Measurements from ENCODE around the gene BMP7.
"Not testable (repeated sequence)": the region's sequence is repeated elsewhere in the genome, so short reads cannot be mapped to it uniquely, and the experiment has no call there.

Gene BMP7

DNA sequence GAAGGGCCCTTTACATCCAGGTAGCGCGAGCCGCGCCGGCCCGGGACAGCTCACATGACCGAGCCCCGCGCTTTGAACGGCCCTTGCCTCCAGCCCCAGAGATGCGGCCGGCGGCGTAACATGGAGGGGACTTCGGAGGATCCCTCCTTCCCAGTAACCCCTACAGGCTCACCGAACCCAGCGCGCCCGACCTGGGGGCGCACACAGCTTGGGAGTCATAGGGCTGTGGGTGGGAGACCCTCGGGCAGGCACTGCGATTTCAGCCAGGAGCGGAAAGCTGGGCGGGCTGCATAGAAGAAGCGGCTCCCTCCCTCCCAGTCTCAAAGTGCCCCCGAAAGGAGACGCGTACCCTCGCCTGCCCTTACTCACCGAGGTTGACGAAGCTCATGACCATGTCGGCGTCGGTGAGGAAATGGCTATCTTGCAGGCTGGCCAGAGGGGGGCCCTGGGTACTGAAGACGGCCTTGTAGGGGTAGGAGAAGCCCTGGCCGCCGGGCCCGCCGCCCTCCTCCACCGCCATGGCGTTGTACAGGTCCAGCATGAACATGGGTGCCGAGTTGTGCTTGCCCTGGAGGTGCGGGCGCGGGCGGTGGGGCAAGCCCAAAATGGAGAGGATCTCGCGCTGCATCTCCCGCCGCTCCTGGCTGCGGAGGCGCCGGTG lies 975 bp downstream of the BMP7 start:
- no peak for TF ChIP-seq ZNF274 (IDR thresholded peaks at IDR 0.05; ENCODE audit: low read depth, low read length)
- no peak overlapping the region for H3K4me3 ChIP-seq (ENCODE audit: low read length)

- not testable (repeated sequence) for H3K4me3 ChIP-seq (ENCODE audit: low read length)
These were observed 1.5 kb downstream of the BMP7 start for GRCh38 chr20:57264908-57265335.

DNA sequence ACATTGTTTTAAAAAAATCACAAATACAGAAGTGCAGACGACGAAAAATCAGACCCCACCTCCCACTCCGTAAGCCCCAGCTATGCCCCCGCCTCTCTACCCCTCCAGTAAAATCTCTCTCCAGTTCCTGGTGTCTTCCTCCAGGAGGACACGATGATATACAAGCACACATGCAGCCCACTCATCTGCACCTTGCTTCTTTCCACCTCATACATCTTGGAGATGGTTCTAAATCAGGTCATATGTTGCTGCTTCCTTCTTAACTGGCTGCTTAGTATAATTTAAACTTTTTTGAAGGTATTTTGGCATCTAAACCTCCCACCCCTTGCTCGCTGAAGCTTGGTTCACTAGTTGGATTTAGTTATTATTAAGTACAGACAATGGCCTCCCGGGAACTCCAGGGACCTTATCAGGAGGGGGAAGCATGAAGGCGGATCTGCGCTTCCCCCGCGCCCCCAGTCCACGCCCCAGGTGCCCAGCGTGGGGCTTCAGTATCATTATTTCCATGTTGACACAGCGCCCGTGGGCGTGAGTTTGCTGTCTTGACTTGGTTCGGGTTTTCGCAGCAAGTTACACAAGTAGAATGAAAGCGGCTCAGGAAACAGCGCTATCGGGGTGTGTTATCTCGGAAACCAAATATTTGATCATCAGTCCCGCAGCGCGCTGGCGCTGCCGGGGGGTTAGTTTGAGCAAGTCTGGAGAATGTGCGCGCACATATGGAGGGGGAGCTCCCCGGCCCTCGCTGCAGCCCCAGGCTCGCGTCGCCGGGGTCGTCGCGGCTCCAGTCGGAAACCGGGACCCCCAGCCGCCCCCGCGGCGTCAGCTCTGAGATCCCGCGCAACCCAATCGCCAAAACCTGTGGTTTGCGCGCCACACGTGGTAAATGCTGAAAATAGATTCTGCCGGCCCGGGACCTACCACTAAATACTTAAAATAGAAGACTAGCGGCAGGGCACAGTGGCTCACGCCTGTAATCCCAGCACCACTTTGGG lies 2.3 kb downstream of the BMP7 start:
- H3K4me3 ChIP-seq (ENCODE audit: low read length): no peak overlapping the region
- no peak for TF ChIP-seq ZNF274 (IDR thresholded peaks at IDR 0.05; ENCODE audit: low read depth, low read length)

DNA sequence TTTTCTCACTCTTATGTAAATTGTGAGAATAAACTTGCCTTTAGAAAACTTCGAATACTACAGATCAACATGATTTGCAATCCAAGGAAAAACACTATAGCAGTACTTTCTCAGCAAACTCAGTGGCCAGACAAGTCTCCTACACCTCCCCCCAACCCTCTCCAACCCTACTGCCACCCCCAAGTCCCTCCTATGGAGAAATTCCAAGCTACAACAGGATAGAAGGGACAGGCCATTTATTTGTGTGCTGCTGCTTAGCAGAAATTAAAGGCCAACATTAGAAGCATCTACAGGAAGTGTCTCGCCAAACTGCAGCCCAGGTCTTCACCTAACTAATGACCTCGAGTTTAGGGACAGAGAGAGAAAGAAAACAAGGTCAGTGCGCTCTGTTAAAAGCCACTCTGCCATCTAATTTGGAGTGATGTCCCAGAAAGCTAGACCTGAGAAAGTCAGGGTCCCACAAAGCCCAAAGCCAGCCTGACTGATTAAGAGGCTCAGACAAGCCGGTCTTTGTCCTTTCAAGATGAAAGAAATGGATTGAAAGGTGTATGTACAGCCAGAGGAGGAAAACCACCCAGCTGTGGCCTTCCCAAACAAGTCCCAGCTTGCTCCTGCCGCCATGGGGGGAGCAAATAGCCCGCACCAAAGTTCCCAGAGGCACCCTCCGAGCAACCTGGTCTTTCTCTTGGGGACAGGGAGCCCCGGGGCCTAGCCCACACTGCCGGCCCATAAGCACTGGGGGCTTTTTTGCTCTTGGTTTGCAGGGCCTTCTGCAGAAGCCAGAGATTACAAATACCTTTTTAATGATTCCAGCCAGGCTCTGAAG lies 3.4 kb downstream of the BMP7 start:
- H3K4me3 ChIP-seq (ENCODE audit: low read length): no peak overlapping the region
- no peak for TF ChIP-seq ZNF274 (IDR thresholded peaks at IDR 0.05; ENCODE audit: low read depth, low read length)

GRCh38 chr20:57262301-57262700 lies 4.1 kb downstream of the BMP7 start:
- H3K4me3 ChIP-seq (ENCODE audit: low read length): no peak overlapping the region
- TF ChIP-seq ZNF274 (IDR thresholded peaks at IDR 0.05; ENCODE audit: low read depth, low read length): no peak

DNA sequence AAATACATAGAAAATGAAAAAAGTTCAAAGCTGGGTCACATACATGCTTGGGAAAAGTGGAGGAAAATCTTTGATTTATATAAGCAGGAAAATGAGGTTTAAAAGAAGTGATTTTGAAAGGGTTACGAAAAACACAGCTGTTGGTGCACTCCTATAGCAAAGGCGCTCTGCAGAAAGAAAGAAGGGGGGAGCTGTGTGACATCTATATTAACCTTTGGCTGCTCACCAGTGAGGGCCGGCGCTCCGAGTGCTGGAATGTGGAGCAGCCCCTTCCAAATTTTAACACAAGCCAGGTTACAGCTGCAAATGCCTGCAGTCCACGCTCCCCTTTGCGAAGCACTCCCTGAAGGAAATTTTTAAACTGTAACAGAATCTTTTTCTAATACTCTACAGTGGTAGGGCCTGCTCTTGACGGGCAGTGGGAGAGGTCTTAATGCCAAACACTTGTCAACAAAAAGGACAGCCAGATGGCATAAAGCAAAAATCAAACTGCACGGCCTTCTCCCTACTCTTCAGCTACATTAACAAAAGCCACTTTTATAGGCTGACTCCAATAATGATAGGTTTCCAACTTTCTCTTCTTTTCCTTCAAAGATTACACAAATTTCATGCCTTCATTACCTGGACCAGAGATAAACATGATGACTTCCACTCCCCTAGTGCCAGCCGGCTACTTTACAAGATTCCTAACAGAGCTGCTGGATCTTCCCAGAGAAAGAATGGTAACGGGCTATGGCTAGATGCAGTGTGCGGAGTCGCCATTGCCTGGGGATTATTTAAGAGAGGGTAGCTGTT lies 4.8 kb downstream of the BMP7 start:
- no peak for TF ChIP-seq ZNF274 (IDR thresholded peaks at IDR 0.05; ENCODE audit: low read depth, low read length)
- no peak overlapping the region for H3K4me3 ChIP-seq (ENCODE audit: low read length)

DNA sequence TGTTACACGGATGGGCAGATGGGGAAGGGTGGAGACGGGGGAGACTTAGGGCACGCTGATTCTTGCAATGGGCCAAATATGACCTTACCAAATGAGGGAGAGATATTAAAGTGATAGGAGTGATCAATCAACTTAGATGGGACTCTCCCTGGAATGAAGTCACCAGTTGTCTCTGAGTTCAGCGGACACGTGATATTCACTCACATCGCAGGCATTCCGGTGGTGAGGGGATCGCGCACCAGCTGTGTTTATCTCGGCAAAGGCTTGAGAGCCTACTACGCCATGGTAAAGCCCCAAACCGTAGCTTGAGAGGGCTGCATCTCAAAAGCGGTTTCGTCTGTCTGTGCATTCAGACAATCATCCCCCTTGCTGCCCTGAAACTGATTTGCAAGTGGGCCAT lies 5.5 kb downstream of the BMP7 start:
- H3K4me3 ChIP-seq (ENCODE audit: low read length): no peak overlapping the region
- TF ChIP-seq ZNF274 (IDR thresholded peaks at IDR 0.05; ENCODE audit: low read depth, low read length): no peak

DNA sequence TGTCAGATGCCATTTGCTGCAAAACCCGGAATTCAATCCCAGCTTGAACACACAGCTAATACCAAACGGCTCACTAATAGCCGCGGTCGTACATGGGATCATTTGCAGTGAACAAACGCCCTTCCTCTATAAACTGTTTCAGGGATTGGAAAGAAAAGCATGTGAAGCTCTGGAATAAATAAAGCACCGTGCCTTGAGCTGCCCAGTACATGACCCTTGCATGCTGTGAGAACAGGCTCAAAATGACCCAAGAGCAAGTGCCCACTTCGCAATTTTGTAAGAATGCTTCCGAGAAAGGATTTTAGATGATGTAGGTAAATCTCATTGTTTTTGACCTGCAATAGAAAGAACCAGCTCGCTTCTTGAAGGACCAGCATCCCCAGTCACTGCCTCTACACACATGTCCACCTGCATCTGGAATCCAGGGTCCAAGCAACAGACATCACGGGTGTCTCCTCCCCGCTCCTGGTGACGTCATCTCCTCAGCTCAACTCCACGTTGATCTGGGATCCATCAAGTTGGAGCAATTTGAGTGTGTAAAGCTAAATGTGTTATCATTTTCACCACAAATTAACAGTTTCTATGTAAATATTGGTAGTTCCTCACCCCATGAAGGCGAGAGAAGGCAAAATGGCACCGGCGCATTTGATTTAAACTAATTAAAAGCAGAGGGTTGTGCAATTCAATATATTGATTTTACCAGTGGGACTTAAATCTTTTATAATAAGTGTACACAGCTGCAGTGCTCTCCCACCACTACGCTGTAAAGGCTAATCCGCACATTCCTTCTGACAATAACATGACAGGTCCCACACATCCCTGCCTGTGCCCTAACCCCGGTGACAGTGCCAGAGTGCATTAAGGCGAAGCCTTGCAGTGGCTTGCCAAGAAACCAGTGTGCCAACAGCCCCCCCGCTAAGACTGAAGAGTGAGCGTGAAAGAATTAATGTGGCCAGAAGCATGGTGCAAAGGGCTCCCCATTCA lies 6.2 kb downstream of the BMP7 start:
- no peak for TF ChIP-seq ZNF274 (IDR thresholded peaks at IDR 0.05; ENCODE audit: low read depth, low read length)
- no peak overlapping the region for H3K4me3 ChIP-seq (ENCODE audit: low read length)

DNA sequence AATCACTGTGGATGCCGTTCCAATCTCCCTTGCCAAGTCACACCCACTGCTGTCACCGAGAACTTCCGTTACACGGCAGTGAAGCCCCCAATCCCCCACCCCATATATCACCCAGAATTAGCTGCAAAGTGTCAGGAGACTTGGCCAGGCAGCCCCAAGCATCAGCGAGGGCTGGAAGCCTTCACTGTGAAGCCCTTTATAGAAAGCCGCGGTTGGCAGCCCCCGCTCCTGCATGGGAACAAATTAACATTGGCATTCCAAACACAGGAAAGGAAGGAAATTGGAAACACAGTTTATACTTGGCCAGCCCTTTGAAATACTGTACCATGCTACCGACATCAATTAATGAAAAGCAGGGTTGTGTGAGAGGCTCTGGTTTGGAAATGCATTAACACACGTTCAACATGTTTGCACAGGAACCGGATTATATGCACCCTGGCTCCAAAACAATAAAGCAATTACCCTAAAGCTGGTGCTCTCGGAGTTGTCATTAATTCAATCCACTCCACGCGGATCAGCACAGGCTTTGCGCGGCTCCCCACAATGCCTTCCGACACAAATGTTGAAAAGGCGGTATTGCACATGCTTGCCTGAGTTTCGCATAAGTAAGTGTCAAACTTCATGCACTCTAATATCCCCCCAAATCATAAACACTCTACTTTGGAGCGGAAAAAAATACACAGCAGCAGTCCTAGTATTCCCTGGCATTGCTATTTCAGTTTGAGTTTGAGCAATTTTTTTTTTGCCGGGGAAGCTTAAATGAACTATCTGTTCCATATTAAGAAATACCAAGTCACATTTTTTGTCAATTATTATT lies 7.1 kb downstream of the BMP7 start:
- no peak overlapping the region for H3K4me3 ChIP-seq (ENCODE audit: low read length)
- TF ChIP-seq ZNF274 (IDR thresholded peaks at IDR 0.05; ENCODE audit: low read depth, low read length): no peak

DNA sequence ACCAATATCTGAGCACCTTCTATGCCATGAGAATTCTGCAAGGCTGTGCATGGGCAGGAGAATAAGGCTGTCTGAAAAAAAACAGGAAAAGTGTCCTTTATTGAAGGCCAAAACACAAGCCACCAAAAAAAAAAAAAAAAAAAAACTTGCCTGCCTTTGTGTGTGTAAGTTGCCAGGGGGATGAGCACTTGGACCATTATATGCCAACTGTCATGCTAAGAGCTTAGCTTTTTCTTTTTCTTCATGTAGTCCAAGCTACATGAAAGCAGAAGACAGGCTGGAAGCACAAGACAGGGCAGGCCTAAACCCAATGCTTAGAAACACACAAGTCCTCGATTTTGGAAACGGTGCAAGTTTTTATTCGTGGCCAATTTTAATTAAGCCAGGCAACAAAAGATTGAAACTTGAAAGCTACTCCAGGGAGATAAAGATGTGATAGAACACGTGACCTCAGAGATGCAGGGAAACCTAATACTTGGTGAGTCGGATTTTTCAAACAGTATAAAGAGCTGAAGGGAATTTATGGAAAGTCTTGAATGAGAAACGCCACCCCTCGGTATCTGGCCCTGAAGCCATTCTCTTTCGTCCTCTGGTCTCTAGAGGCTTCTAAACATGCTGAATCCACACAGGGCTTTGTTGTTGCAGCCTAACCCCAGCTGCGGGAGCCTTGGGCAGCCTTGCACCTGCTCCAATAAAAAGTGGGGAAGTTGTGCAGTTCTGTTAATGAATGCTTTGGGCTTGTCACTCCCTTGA lies 8.6 kb downstream of the BMP7 start:
- TF ChIP-seq ZNF274 (IDR thresholded peaks at IDR 0.05; ENCODE audit: low read depth, low read length): no peak
- H3K4me3 ChIP-seq (ENCODE audit: low read length): no peak overlapping the region

- H3K4me3 ChIP-seq (ENCODE audit: low read length): no peak overlapping the region
- TF ChIP-seq ZNF274 (IDR thresholded peaks at IDR 0.05; ENCODE audit: low read depth, low read length): no peak
These were observed 9.5 kb downstream of the BMP7 start for GRCh38 chr20:57256908-57257307.

Measured in GM08714 (cell line).